Measurements from ENCODE around the gene PLXNA2. TPM values are rescaled to one million over a fixed set of nuclear protein-coding genes. Genes with fewer than 3 reads are reported as not detected.

PLXNA2 gene
- polyA plus RNA-seq, 2 of the 4 experiments (the other 2 are of a cell fraction) = 0.36 to 0.87 TPM

DNA sequence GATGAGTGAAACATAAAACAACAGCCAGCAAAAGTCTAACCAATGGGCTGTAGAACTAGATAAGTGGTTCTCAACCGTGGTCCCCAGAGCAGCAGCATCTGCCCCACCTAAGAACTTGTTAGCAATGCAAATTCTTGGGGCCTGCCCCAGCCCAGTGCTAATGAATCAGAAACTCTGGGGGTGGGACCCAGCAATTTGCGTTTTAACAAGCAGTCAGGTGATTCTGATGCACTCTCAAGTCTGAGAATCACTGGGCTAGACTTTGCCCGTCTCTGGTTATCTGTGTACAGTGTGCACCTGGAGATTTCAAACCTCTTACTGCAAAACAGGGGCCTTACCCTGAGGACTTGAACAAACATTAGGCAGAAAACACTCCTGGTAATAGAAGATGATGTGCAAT lies 66.5 kb downstream of the PLXNA2 start:
- ATAC-seq (peak in 1 of 2 experiments; percentile 7; a peak in 1 of 6 replicates), DNase-seq (ENCODE audit: low read depth in 1 of 2, low spot score in 1 of 2) (no peak), FAIRE-seq (no peak)
- 27% methylated on average over 3 of the region's 3 CpGs for WGBS (ENCODE audit: missing lambda C conversion rate)
- H3K4me3 ChIP-seq = no peak overlapping the region
- H3K9me3 ChIP-seq = no peaks in the 10 kb centered on the region
- peaks cover 68% of the 10 kb centered on the region for H3K4me1 ChIP-seq
- ChIA-PET POLR2A (no interaction called here), CTCF (interaction anchor here (1.0 to 2.1 kb wide), 4 partner anchors 50 to 75 kb away, joined by 3 to 9 read pairs (median 6); partner anchors contain the start of gene PLXNA2)
- peak overlapping the region; percentile 47 to 52; a peak in 2 of 6 replicates for H3K27ac ChIP-seq
- TF ChIP-seq CHD2 (IDR thresholded peaks at IDR 0.05; ENCODE audit: low read length, partially characterized antibody) (no peak), MAFK (IDR thresholded peaks at IDR 0.05; ENCODE audit: partially characterized antibody) (no peak), EHMT2 (IDR thresholded peaks at IDR 0.05; ENCODE audit: low read depth) (no peak), EHF (CRISPR knock-in tag; IDR thresholded peaks at IDR 0.05) (no peak), NR3C1 (IDR thresholded peaks at IDR 0.05) (no peak), MAX (IDR thresholded peaks at IDR 0.05) (no peak), GATA3 (IDR thresholded peaks at IDR 0.05; ENCODE audit: borderline replicate concordance) (no peak), TP53 (CRISPR knock-in tag; IDR thresholded peaks at IDR 0.05) (no peak), ZC3H11A (IDR thresholded peaks at IDR 0.05) (no peak), CEBPB (IDR thresholded peaks at IDR 0.05) (no peak), FOXS1 (CRISPR knock-in tag; IDR thresholded peaks at IDR 0.05) (no peak)
- TF ChIP-seq, protein P1, sequence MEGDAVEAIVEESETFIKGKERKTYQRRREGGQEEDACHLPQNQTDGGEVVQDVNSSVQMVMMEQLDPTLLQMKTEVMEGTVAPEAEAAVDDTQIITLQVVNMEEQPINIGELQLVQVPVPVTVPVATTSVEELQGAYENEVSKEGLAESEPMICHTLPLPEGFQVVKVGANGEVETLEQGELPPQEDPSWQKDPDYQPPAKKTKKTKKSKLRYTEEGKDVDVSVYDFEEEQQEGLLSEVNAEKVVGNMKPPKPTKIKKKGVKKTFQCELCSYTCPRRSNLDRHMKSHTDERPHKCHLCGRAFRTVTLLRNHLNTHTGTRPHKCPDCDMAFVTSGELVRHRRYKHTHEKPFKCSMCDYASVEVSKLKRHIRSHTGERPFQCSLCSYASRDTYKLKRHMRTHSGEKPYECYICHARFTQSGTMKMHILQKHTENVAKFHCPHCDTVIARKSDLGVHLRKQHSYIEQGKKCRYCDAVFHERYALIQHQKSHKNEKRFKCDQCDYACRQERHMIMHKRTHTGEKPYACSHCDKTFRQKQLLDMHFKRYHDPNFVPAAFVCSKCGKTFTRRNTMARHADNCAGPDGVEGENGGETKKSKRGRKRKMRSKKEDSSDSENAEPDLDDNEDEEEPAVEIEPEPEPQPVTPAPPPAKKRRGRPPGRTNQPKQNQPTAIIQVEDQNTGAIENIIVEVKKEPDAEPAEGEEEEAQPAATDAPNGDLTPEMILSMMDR (IDR thresholded peaks at IDR 0.05) = no peak
- TF ChIP-seq, protein P2, sequence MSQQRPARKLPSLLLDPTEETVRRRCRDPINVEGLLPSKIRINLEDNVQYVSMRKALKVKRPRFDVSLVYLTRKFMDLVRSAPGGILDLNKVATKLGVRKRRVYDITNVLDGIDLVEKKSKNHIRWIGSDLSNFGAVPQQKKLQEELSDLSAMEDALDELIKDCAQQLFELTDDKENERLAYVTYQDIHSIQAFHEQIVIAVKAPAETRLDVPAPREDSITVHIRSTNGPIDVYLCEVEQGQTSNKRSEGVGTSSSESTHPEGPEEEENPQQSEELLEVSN (IDR thresholded peaks at IDR 0.05; ENCODE audit: borderline replicate concordance, low read depth) = no peak
- H3K4me2 ChIP-seq = peak overlapping the region; percentile 59

GRCh38 chr1:208176649-208177048 lies 67.5 kb downstream of the PLXNA2 start:
- WGBS (ENCODE audit: missing lambda C conversion rate) = 87% methylated on average over 3 of the region's 3 CpGs
- no peak for ATAC-seq
- H3K9me3 ChIP-seq = no peaks in the 10 kb centered on the region
- no peak overlapping the region for H3K4me3 ChIP-seq
- POLR2A ChIA-PET = no interaction called here
- H3K27ac ChIP-seq = peak overlapping the region in 1 of 2 experiments; percentile 52; a peak in 1 of 6 replicates
- CTCF ChIA-PET = interaction anchor here (1.4 to 2.1 kb wide), 4 partner anchors 51 to 68 kb away, joined by 3 to 9 read pairs (median 4); partner anchors contain the start of gene PLXNA2
- no peak for TF ChIP-seq HOXA7 (CRISPR knock-in tag; IDR thresholded peaks at IDR 0.05)
- TF ChIP-seq FOXS1 (CRISPR knock-in tag; IDR thresholded peaks at IDR 0.05) = no peak
- no peak for TF ChIP-seq FOSB (CRISPR knock-in tag; IDR thresholded peaks at IDR 0.05)
- no peak for TF ChIP-seq TP53 (CRISPR knock-in tag; IDR thresholded peaks at IDR 0.05)
- no peak for DNase-seq (ENCODE audit: low read depth in 1 of 2, low spot score in 1 of 2)
- H3K4me1 ChIP-seq = peaks cover 64% of the 10 kb centered on the region
- FAIRE-seq = no peak
- no peak overlapping the region for H3K4me2 ChIP-seq

DNA sequence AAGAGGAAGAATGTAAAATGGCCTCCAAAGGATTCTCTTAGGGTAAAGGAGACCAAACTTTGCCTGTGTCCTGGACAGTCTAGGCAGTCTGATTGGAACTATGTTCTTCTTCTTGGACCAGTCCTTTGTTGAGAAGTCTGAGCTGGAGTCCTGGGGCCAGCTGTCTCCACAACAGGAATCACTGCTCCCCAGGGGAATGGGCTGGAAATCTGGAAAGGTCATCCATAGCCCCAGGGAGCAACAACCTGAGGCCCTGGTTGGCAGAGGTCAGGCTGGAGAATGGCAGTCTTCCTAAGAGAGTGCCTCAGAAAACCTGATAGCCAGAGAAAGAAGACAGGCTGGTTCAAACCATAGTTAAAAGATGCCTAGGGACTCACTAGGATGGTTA lies 68.7 kb downstream of the PLXNA2 start:
- FAIRE-seq = no peak
- ChIA-PET CTCF (interaction anchor here (1.2 to 1.4 kb wide), 2 partner anchors 43 to 44 kb away, joined by 3 read pairs; no protein-coding TSS in a partner anchor), POLR2A (no interaction called here)
- Histone ChIP-seq H3K4me1 (peaks cover 53% of the 10 kb centered on the region), H3K9me3 (no peaks in the 10 kb centered on the region), H3K4me3 (no peak overlapping the region), H3K27ac (peak overlapping the region; percentile 27 to 50; a peak in 2 of 6 replicates), H3K4me2 (peak overlapping the region; percentile 27; the same call in 2 of the 3 replicates)
- DNase-seq (ENCODE audit: low read depth in 1 of 2, low spot score in 1 of 2) = no peak
- ATAC-seq = no peak
- TF ChIP-seq, protein P3, sequence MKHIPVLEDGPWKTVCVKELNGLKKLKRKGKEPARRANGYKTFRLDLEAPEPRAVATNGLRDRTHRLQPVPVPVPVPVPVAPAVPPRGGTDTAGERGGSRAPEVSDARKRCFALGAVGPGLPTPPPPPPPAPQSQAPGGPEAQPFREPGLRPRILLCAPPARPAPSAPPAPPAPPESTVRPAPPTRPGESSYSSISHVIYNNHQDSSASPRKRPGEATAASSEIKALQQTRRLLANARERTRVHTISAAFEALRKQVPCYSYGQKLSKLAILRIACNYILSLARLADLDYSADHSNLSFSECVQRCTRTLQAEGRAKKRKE (CRISPR knock-in tag; IDR thresholded peaks at IDR 0.05; ENCODE audit: low read depth) = no peak
- TF ChIP-seq HOXB13 (CRISPR knock-in tag; IDR thresholded peaks at IDR 0.05; ENCODE audit: low read depth) (no peak), HOXB5 (CRISPR knock-in tag; IDR thresholded peaks at IDR 0.05) (no peak), SMC3 (IDR thresholded peaks at IDR 0.05) (no peak), TFCP2L1 (CRISPR knock-in tag; IDR thresholded peaks at IDR 0.05) (no peak), EP300 (IDR thresholded peaks at IDR 0.05) (no peak)
